ENCODE results near the gene MTFR1L.

DNA sequence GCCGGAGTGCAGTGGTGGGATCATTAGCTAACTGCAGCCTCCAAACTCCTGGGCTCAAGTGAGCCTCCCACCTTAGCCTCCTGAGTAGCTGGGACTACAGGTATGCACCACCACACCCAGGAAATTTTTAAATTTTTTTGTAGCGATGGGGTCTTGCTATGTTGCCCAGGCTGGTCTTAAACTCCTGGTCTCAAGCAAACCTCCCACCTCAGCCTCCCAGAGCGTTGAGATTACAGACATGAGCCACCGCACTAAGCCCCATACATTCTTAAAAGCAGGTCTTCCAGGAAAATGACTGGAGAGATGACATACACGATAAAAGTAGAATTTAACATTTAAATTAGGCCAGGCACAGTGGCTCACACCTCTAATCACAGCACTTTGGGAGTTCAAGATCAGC lies 13.4 kb downstream of the MTFR1L start:
- TF ChIP-seq EZH2 (IDR thresholded peaks at IDR 0.05; ENCODE audit: borderline replicate concordance, low read length), result no peak
- TF ChIP-seq, protein P1, sequence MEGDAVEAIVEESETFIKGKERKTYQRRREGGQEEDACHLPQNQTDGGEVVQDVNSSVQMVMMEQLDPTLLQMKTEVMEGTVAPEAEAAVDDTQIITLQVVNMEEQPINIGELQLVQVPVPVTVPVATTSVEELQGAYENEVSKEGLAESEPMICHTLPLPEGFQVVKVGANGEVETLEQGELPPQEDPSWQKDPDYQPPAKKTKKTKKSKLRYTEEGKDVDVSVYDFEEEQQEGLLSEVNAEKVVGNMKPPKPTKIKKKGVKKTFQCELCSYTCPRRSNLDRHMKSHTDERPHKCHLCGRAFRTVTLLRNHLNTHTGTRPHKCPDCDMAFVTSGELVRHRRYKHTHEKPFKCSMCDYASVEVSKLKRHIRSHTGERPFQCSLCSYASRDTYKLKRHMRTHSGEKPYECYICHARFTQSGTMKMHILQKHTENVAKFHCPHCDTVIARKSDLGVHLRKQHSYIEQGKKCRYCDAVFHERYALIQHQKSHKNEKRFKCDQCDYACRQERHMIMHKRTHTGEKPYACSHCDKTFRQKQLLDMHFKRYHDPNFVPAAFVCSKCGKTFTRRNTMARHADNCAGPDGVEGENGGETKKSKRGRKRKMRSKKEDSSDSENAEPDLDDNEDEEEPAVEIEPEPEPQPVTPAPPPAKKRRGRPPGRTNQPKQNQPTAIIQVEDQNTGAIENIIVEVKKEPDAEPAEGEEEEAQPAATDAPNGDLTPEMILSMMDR (IDR thresholded peaks at IDR 0.05; ENCODE audit: low read length), result no peak
